IMR-90 (cell line): Measurements from ENCODE around the gene MYH9. TPM values are rescaled to one million over a fixed set of nuclear protein-coding genes. Genes with fewer than 3 reads are reported as not detected.

ENCODE experiments used
- ATAC-seq: fragments of 200-7000 bp; cut with Tn5 transposase; 2 replicates; pipeline ENCODE4 v1.9.1; 2020; ENCODE audit warnings: low read depth, mild to moderate bottlenecking, moderate library complexity
- BruUV-seq: library from RNA; stranded (reverse); fragments of 400-500 nt; replicated peaks from 2 replicates; lab custom pipeline; 2021; lab: Mats Ljungman, UMichigan
- CTCF ChIA-PET: fragments of 300-600 bp; formaldehyde crosslinking; extraction: SDS; loops from one replicate; lab custom pipeline; 2021; ENCODE audit warnings: antibody characterized with exemption; lab: Yijun Ruan, JAX
- POLR2A ChIA-PET: fragments of 300-600 bp; sonication (Branson Sonifier 250); formaldehyde crosslinking; loops from one replicate; lab custom pipeline; 2022; ENCODE audit warnings: antibody characterized with exemption; ENCODE audit not compliant: unreplicated experiment; lab: Charles Lee
- DNase-seq: peaks from one replicate; pipeline ENCODE4 v3.0.0; 2013
- H2AFZ ChIP-seq: replicated peaks from 2 replicates; pipeline ENCODE3; 2013; ENCODE audit warnings: low read length, mild to moderate bottlenecking; ENCODE audit not compliant: poor library complexity
- H2AK5ac ChIP-seq: 2 replicates; pipeline ENCODE4 v1.6.1; 2013; ENCODE audit warnings: low read depth, low read length, inconsistent platforms
- H2AK9ac ChIP-seq: replicated peaks from 2 replicates; pipeline ENCODE3; 2013; ENCODE audit warnings: mild to moderate bottlenecking, low read depth, low read length, moderate library complexity; ENCODE audit not compliant: poor library complexity
- H2BK120ac ChIP-seq: 2 replicates; pipeline ENCODE4 v1.6.1; 2013; ENCODE audit warnings: low read depth, low read length, inconsistent platforms
- H2BK15ac ChIP-seq: 3 replicates; pipeline ENCODE4 v1.6.1; 2013; ENCODE audit warnings: low read depth, low read length, inconsistent platforms
- H2BK20ac ChIP-seq: 2 replicates; pipeline ENCODE4 v1.6.1; 2013; ENCODE audit warnings: low read depth, mild to moderate bottlenecking, inconsistent platforms, low read length, moderate library complexity
- H2BK5ac ChIP-seq: 2 replicates; pipeline ENCODE4 v1.6.1; 2013; ENCODE audit warnings: mild to moderate bottlenecking, low read depth, low read length, inconsistent platforms; ENCODE audit not compliant: poor library complexity, severe bottlenecking
- H3K14ac ChIP-seq: replicated peaks from 2 replicates; pipeline ENCODE4 v1.6.1; 2013; ENCODE audit warnings: low read depth, low read length, inconsistent platforms
- H3K18ac ChIP-seq: 2 replicates; pipeline ENCODE4 v1.6.1; 2013; ENCODE audit warnings: low read depth, low read length, control low read depth
- H3K23ac ChIP-seq: 2 replicates; pipeline ENCODE4 v1.6.1; 2013; ENCODE audit warnings: low read depth, low read length, inconsistent platforms
- H3K27ac ChIP-seq: 2 replicates; pipeline ENCODE4 v1.5.1; 2013; ENCODE audit warnings: mild to moderate bottlenecking, control low read depth, low read length; ENCODE audit not compliant: insufficient read depth
- H3K27me3 ChIP-seq: 2 replicates; pipeline ENCODE4 v1.6.1; 2013; ENCODE audit warnings: low read length; ENCODE audit not compliant: control insufficient read depth, insufficient read depth
- H3K36me3 ChIP-seq: 2 replicates; pipeline ENCODE4 v1.6.1; 2013; ENCODE audit warnings: low read length, mixed read lengths; ENCODE audit not compliant: control insufficient read depth, insufficient read depth
- H3K4ac ChIP-seq: 2 replicates; pipeline ENCODE4 v1.6.1; 2013; ENCODE audit warnings: low read depth, low read length, inconsistent platforms
- H3K4me1 ChIP-seq: 2 replicates; pipeline ENCODE4 v1.6.1; 2013; ENCODE audit warnings: low read length, mixed read lengths; ENCODE audit not compliant: control insufficient read depth, insufficient read depth
- H3K4me2 ChIP-seq: 2 replicates; pipeline ENCODE4 v1.6.1; 2013; ENCODE audit warnings: low read depth, mild to moderate bottlenecking, control low read depth, low read length, moderate library complexity
- H3K4me3 ChIP-seq: 2 replicates; pipeline ENCODE4 v1.5.1; 2013; ENCODE audit warnings: low read depth, mild to moderate bottlenecking, control low read depth, low read length, moderate library complexity; ENCODE audit not compliant: insufficient read depth
- H3K56ac ChIP-seq: 2 replicates; pipeline ENCODE4 v1.6.1; 2013; ENCODE audit warnings: low read length, inconsistent platforms; ENCODE audit not compliant: insufficient read depth; ENCODE audit errors: extremely low read depth
- H3K79me1 ChIP-seq, 2 experiments: 2 replicates each; pipeline ENCODE4 v1.6.1; 2013; ENCODE audit warnings: low read length in 2 of 2, inconsistent platforms in 1 of 2, low read depth in 1 of 2
- H3K9ac ChIP-seq: 2 replicates; pipeline ENCODE4 v1.6.1; 2013; ENCODE audit warnings: low read depth, low read length, control low read depth
- H3K9me1 ChIP-seq: 2 replicates; pipeline ENCODE4 v1.6.1; 2013; ENCODE audit warnings: low read length, inconsistent platforms; ENCODE audit not compliant: insufficient read depth
- H3K9me3 ChIP-seq: 2 replicates; pipeline ENCODE4 v1.6.1; 2013; ENCODE audit warnings: low read length; ENCODE audit not compliant: control insufficient read depth, insufficient read depth
- H4K20me1 ChIP-seq: 2 replicates; pipeline ENCODE4 v1.6.1; 2013; ENCODE audit warnings: low read length, inconsistent platforms; ENCODE audit not compliant: insufficient read depth
- H4K5ac ChIP-seq: 2 replicates; pipeline ENCODE4 v1.6.1; 2013; ENCODE audit warnings: mild to moderate bottlenecking, low read depth, low read length, control low read depth
- H4K8ac ChIP-seq, 2 experiments: 2 replicates each; pipeline ENCODE4 v1.6.1; 2013; ENCODE audit warnings: low read depth in 2 of 2, low read length in 2 of 2, control low read depth in 1 of 2, inconsistent platforms in 1 of 2
- H4K91ac ChIP-seq: 2 replicates; pipeline ENCODE4 v1.6.1; 2013; ENCODE audit warnings: low read depth, low read length, inconsistent platforms; ENCODE audit not compliant: insufficient read depth
- BHLHE40 ChIP-seq: fragments of 150-350 bp; IDR thresholded peaks from 2 replicates; pipeline ENCODE4 v1.6.1; 2016; ENCODE audit warnings: mild to moderate bottlenecking, low read depth, low read length
- CEBPB ChIP-seq: IDR thresholded peaks from 2 replicates; pipeline ENCODE4 v1.6.1; 2012; ENCODE audit warnings: low read depth, low read length, improper control_type of control experiment
- CHD1 ChIP-seq: IDR thresholded peaks from 2 replicates; pipeline ENCODE4 v1.6.1; 2012; ENCODE audit warnings: low read depth, low read length, improper control_type of control experiment
- CTCF ChIP-seq: conservative IDR thresholded peaks from 2 replicates; pipeline ENCODE4 v1.5.1; 2012; ENCODE audit warnings: mild to moderate bottlenecking, low read depth, low read length, improper control_type of control experiment
- FOS ChIP-seq: fragments of 150-350 bp; IDR thresholded peaks from 2 replicates; pipeline ENCODE4 v1.6.1; 2016; ENCODE audit warnings: low read depth, low read length
- MAFK ChIP-seq: IDR thresholded peaks from 2 replicates; pipeline ENCODE4 v1.6.1; 2012; ENCODE audit warnings: low read depth, low read length, improper control_type of control experiment
- MAZ ChIP-seq: IDR thresholded peaks from 2 replicates; pipeline ENCODE4 v1.6.1; 2012; ENCODE audit warnings: low read depth, mild to moderate bottlenecking, low read length, improper control_type of control experiment, moderate library complexity, borderline replicate concordance
- MXI1 ChIP-seq: IDR thresholded peaks from 2 replicates; pipeline ENCODE4 v1.6.1; 2012; ENCODE audit warnings: low read depth, mild to moderate bottlenecking, low read length, moderate library complexity, borderline replicate concordance
- NFE2L2 ChIP-seq: fragments of 150-350 bp; IDR thresholded peaks from 2 replicates; pipeline ENCODE4 v1.6.1; 2016; ENCODE audit warnings: low read depth, mild to moderate bottlenecking, low read length
- POLR2A ChIP-seq: IDR thresholded peaks from 2 replicates; pipeline ENCODE4 v1.6.1; 2012; ENCODE audit warnings: mild to moderate bottlenecking, low read depth, low read length
- RAD21 ChIP-seq: IDR thresholded peaks from 2 replicates; pipeline ENCODE4 v1.6.1; 2012; ENCODE audit warnings: low read length, improper control_type of control experiment
- RCOR1 ChIP-seq: IDR thresholded peaks from 2 replicates; pipeline ENCODE4 v1.6.1; 2012; ENCODE audit warnings: mild to moderate bottlenecking, low read length, improper control_type of control experiment; ENCODE audit not compliant: insufficient replicate concordance
- SMC3 ChIP-seq: fragments of 150-350 bp; IDR thresholded peaks from 2 replicates; pipeline ENCODE4 v1.6.1; 2016; ENCODE audit warnings: low read depth, mild to moderate bottlenecking, antibody characterized with exemption, low read length, moderate library complexity
- WGBS, 2 experiments: methylation state at CpG; one replicate each; pipeline versions ENCODE4 v1.1.5 to v1.1.7; 2013; ENCODE audit warnings: missing lambda C conversion rate in 2 of 2; ENCODE audit not compliant: insufficient read length in 1 of 2; ENCODE audit errors: extremely low coverage in 2 of 2; 5-methylcytosine and 5-hydroxymethylcytosine counted together
- dilution Hi-C: fragments of 300-500 bp; cut with HindIII; formaldehyde crosslinking; loops from one replicate; pipeline ENCODE4 v1.14.3; 2018; ENCODE audit warnings: low sequenced_read_pairs; ENCODE audit not compliant: unreplicated experiment
- in situ Hi-C: fragments of 300-500 bp; cut with MboI; formaldehyde crosslinking; loops from 3 replicates; pipeline ENCODE4 v1.14.3; 2019; ENCODE audit warnings: low sequenced_read_pairs, inconsistent platforms, mixed read lengths
- intact Hi-C: fragments of 100-400 bp; cut with micrococcal nuclease; formaldehyde crosslinking; loops from 2 replicates; pipeline ENCODE4 v1.10.0; 2022
- polyA plus RNA-seq, 3 experiments: library from polyadenylated mRNA; depleted of rRNA; stranded (reverse); fragments of >200 nt; gene quantifications; 2 replicates each; pipeline ENCODE4 v1.2.3, GENCODE V29; 2012; ENCODE audit warnings: low replicate concordance in 1 of 3
- total RNA-seq: library from RNA; depleted of rRNA; stranded (reverse); fragments of >200 nt; gene quantifications from 2 replicates; pipeline ENCODE4 v1.2.3, GENCODE V29; 2012
- TF ChIP-seq, protein P1 (sequence below): fragments of 150-350 bp; IDR thresholded peaks from 2 replicates; pipeline ENCODE4 v1.6.1; 2016; ENCODE audit warnings: low read depth, mild to moderate bottlenecking, low read length, moderate library complexity, borderline replicate concordance
- TF ChIP-seq, protein P2 (sequence below): fragments of 150-350 bp; IDR thresholded peaks from 2 replicates; pipeline ENCODE4 v1.6.1; 2017; ENCODE audit warnings: mild to moderate bottlenecking, antibody characterized with exemption, low read length, low read depth

Gene MYH9
- total and polyA plus RNA-seq, 2 of the 4 experiments (the other 2 are of a cell fraction), result 475 to 554 TPM

- H3K4me2 ChIP-seq, result peak overlapping the region; percentile 13; the same call in 1 of the 2 replicates
- in situ Hi-C loops (no loop called here), dilution Hi-C loops (no loop called here), intact Hi-C loops (no loop called here)
- peaks cover 73% of the 10 kb centered on the region for H3K4me1 ChIP-seq
- peak overlapping the region; percentile 36; the same call in 1 of the 2 replicates for H2BK120ac ChIP-seq
- peak overlapping the region; percentile 44 for H4K91ac ChIP-seq
- H3K56ac ChIP-seq, result peak overlapping the region; percentile 49
- peaks cover 0 to 67% of the 10 kb centered on the region in 2 experiments; a peak in 2 of 4 replicates for H3K79me1 ChIP-seq
- peak overlapping the region; percentile 1; the same call in 1 of the 2 replicates for H4K5ac ChIP-seq
- ATAC-seq (no peak), DNase-seq (no peak)
- H3K9me1 ChIP-seq, result peaks cover 69% of the 10 kb centered on the region
- H3K9me3 ChIP-seq, result no peaks in the 10 kb centered on the region
- ChIA-PET CTCF (no interaction called here), POLR2A (no interaction called here)
- peak overlapping the region; percentile 64 for H2BK20ac ChIP-seq
- H3K4ac ChIP-seq, result peak overlapping the region; percentile 85
- H3K27ac ChIP-seq, result peak overlapping the region; percentile 92
- peak overlapping the region; percentile 39; the same call in 1 of the 2 replicates for H3K18ac ChIP-seq
- H3K23ac ChIP-seq, result peak overlapping the region; percentile 39
- peak overlapping the region; percentile 42 to 71 for H4K8ac ChIP-seq
- no peaks in the 10 kb centered on the region for H3K27me3 ChIP-seq
- H2BK15ac ChIP-seq, result peak overlapping the region; percentile 55; the same call in 1 of the 3 replicates
- no TSS peak for BruUV-seq
- peak overlapping the region; percentile 4 for H2AFZ ChIP-seq
- peak overlapping the region; percentile 81 for H3K14ac ChIP-seq
- H4K20me1 ChIP-seq, result peaks cover 100% of the 10 kb centered on the region
- peaks cover 40% of the 10 kb centered on the region for H3K36me3 ChIP-seq
- H3K9ac ChIP-seq, result peak overlapping the region; percentile 42
- WGBS, 2 experiments, result no CpG with 5 or more reads among the region's 4 CpGs
- no peak overlapping the region for H3K4me3 ChIP-seq
- H2BK5ac ChIP-seq, result peak overlapping the region; percentile 97
- H2AK9ac ChIP-seq, result peak overlapping the region; percentile 65
- peak overlapping the region; percentile 87 for H2AK5ac ChIP-seq
- TF ChIP-seq FOS (no peak), POLR2A (no peak), MXI1 (no peak), RCOR1 (no peak), CEBPB (no peak), SMC3 (no peak), CHD1 (no peak), CTCF (no peak), NFE2L2 (no peak), BHLHE40 (no peak), MAFK (no peak), MAZ (no peak), RAD21 (no peak)
- TF ChIP-seq, protein P1, sequence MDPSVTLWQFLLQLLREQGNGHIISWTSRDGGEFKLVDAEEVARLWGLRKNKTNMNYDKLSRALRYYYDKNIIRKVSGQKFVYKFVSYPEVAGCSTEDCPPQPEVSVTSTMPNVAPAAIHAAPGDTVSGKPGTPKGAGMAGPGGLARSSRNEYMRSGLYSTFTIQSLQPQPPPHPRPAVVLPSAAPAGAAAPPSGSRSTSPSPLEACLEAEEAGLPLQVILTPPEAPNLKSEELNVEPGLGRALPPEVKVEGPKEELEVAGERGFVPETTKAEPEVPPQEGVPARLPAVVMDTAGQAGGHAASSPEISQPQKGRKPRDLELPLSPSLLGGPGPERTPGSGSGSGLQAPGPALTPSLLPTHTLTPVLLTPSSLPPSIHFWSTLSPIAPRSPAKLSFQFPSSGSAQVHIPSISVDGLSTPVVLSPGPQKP, result no peak
- TF ChIP-seq, protein P2, sequence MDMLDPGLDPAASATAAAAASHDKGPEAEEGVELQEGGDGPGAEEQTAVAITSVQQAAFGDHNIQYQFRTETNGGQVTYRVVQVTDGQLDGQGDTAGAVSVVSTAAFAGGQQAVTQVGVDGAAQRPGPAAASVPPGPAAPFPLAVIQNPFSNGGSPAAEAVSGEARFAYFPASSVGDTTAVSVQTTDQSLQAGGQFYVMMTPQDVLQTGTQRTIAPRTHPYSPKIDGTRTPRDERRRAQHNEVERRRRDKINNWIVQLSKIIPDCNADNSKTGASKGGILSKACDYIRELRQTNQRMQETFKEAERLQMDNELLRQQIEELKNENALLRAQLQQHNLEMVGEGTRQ, result no peak
Observed at GRCh38 chr22:36363349-36363981, 24.3 kb downstream of the MYH9 start.
